Endothelial cell of umbilical vein (primary cell): ENCODE results near the gene OPTC. TPM values are rescaled to one million over a fixed set of nuclear protein-coding genes. Genes with fewer than 3 reads are reported as not detected.
A peak's percentile ranks its signal among the peaks of the same experiment; 100 is the strongest.

Experiments used
- BruUV-seq: library from RNA; stranded (reverse); fragments of 400-500 nt; replicated peaks from 2 replicates; lab custom pipeline; 2021; lab: Mats Ljungman, UMichigan
- CTCF ChIA-PET: fragments of 300-600, 350-600 bp; sonication (Branson Sonifier 250); formaldehyde crosslinking; loops from one replicate; lab custom pipeline; 2021; ENCODE audit warnings: antibody characterized with exemption, inconsistent platforms; lab: Charles Lee
- POLR2A ChIA-PET: fragments of 300-600, 350-600 bp; sonication (Branson Sonifier 250); formaldehyde crosslinking; loops from one replicate; lab custom pipeline; 2021; ENCODE audit warnings: antibody characterized with exemption, inconsistent platforms; lab: Charles Lee
- DNase-seq: peaks from one replicate; pipeline ENCODE4 v3.0.0-alpha.2; 2011; ENCODE audit warnings: low read depth, low spot score
- FAIRE-seq: peaks from 2 replicates; lab custom pipeline; 2011; peaks lifted over from hg19 to GRCh38; lab: Jason Lieb, UNC
- H2AFZ ChIP-seq: 2 replicates; pipeline ENCODE4 v1.6.0; 2012; ENCODE audit warnings: low read depth, low read length, control low read depth, inconsistent platforms
- H3K27ac ChIP-seq: 2 replicates; pipeline ENCODE4 v1.5.1; 2011; ENCODE audit warnings: low read depth, mild to moderate bottlenecking, control low read depth, low read length, moderate library complexity; ENCODE audit not compliant: insufficient read depth
- H3K27me3 ChIP-seq, 2 experiments: 2 replicates each; pipeline versions ENCODE4 v1.6.0 to v1.6.1; 2011; ENCODE audit warnings: low read length in 2 of 2, mixed read lengths in 1 of 2; ENCODE audit not compliant: control insufficient read depth in 2 of 2, insufficient read depth in 2 of 2
- H3K36me3 ChIP-seq, 2 experiments: 2 replicates in 1 of 2; 3 replicates in 1 of 2; pipeline ENCODE4 v1.5.1; 2011; ENCODE audit warnings: low read length in 2 of 2, mild to moderate bottlenecking in 1 of 2, moderate library complexity in 1 of 2; ENCODE audit not compliant: control insufficient read depth in 2 of 2, insufficient read depth in 2 of 2; ENCODE audit errors: extremely low read depth in 1 of 2
- H3K4me1 ChIP-seq: 3 replicates; pipeline ENCODE4 v1.5.1; 2011; ENCODE audit warnings: mild to moderate bottlenecking, low read length; ENCODE audit not compliant: control insufficient read depth, insufficient read depth; ENCODE audit errors: extremely low read depth
- H3K4me2 ChIP-seq: 2 replicates; pipeline ENCODE4 v1.6.1; 2011; ENCODE audit warnings: low read length, control low read depth, mixed read lengths; ENCODE audit not compliant: insufficient read depth
- H3K4me3 ChIP-seq, 3 experiments: fragments of 200-600 bp in 1 of 3; sonication (generic), shearing (Covaris generic) in 1 of 3; replicated peaks in 1 of 3; 2 replicates each; pipeline ENCODE4 v1.5.1; 2011 to 2016; ENCODE audit warnings: control low read depth in 3 of 3, low read length in 3 of 3, mild to moderate bottlenecking in 2 of 3, inconsistent platforms in 1 of 3, low read depth in 1 of 3, moderate library complexity in 1 of 3; ENCODE audit not compliant: insufficient read depth in 1 of 3
- H3K79me2 ChIP-seq: 2 replicates; pipeline ENCODE4 v1.6.0; 2012; ENCODE audit warnings: low read length, inconsistent platforms; ENCODE audit not compliant: control insufficient read depth, insufficient read depth
- H3K9ac ChIP-seq: replicated peaks from 2 replicates; pipeline ENCODE3; 2011; ENCODE audit warnings: low read length, control low read depth; ENCODE audit not compliant: insufficient read depth; ENCODE audit errors: extremely low read depth
- H3K9me1 ChIP-seq: replicated peaks from 3 replicates; pipeline ENCODE4 v1.6.0; 2011; ENCODE audit warnings: mild to moderate bottlenecking, low read length; ENCODE audit not compliant: control insufficient read depth, insufficient read depth; ENCODE audit errors: extremely low read depth
- H3K9me3 ChIP-seq: replicated peaks from 2 replicates; pipeline ENCODE4 v1.5.1; 2012; ENCODE audit warnings: low read length, inconsistent platforms; ENCODE audit not compliant: control insufficient read depth, insufficient read depth
- H4K20me1 ChIP-seq: replicated peaks from 2 replicates; pipeline ENCODE3; 2011; ENCODE audit warnings: mild to moderate bottlenecking, low read length; ENCODE audit not compliant: control insufficient read depth, insufficient read depth; ENCODE audit errors: extremely low read depth
- EZH2 ChIP-seq: IDR thresholded peaks from 2 replicates; pipeline ENCODE4 v1.6.1; 2012; ENCODE audit warnings: borderline replicate concordance, low read depth, mild to moderate bottlenecking, moderate library complexity, low read length, inconsistent platforms; ENCODE audit not compliant: severe bottlenecking
- FOS ChIP-seq: IDR thresholded peaks from 2 replicates; pipeline ENCODE4 v1.6.1; 2011; ENCODE audit warnings: mild to moderate bottlenecking, low read length, moderate library complexity, borderline replicate concordance; ENCODE audit not compliant: insufficient read depth
- GATA2 ChIP-seq: IDR thresholded peaks from 2 replicates; pipeline ENCODE4 v1.7.0; 2011; ENCODE audit warnings: low read depth, mild to moderate bottlenecking, moderate library complexity, mixed read lengths, low read length; ENCODE audit not compliant: insufficient read length, insufficient read depth
- JUN ChIP-seq: IDR thresholded peaks from 2 replicates; pipeline ENCODE4 v1.6.1; 2011; ENCODE audit warnings: borderline replicate concordance, low read depth; ENCODE audit not compliant: insufficient read length, insufficient read depth
- MAX ChIP-seq: IDR thresholded peaks from 2 replicates; pipeline ENCODE4 v1.6.1; 2011; ENCODE audit not compliant: insufficient read depth, insufficient read length
- MYC ChIP-seq: IDR thresholded peaks from one replicate; pipeline ENCODE4 v1.6.1; 2011; ENCODE audit warnings: mild to moderate bottlenecking, low read depth, low read length
- POLR2A ChIP-seq: IDR thresholded peaks from 2 replicates; pipeline ENCODE4 v1.6.1; 2012; ENCODE audit warnings: low read depth, mild to moderate bottlenecking, control low read depth, low read length
- POLR2AphosphoS5 ChIP-seq: IDR thresholded peaks from 2 replicates; pipeline ENCODE4 v1.6.1; 2012; ENCODE audit warnings: low read depth, mild to moderate bottlenecking, control low read depth, low read length, moderate library complexity; ENCODE audit not compliant: insufficient read depth
- dilution Hi-C: fragments of 300-500 bp; cut with MboI; formaldehyde crosslinking; loops from one replicate; pipeline ENCODE4 v1.15.0; 2019; ENCODE audit warnings: low sequenced_read_pairs; ENCODE audit not compliant: extremely low pct_ligation_motif_present
- intact Hi-C: fragments of 100-400 bp; cut with micrococcal nuclease; formaldehyde crosslinking; loops from one replicate; pipeline ENCODE4 v1.10.0; 2022
- polyA plus RNA-seq, 4 experiments: library from polyadenylated mRNA; depleted of rRNA in 3 of 4; stranded (reverse) in 3 of 4; unstranded in 1 of 4; fragments of >200 nt; gene quantifications; 2 replicates each; pipeline versions ENCODE4 v1.2.1 to v1.2.3, GENCODE V29; 2011 to 2012; ENCODE audit warnings: missing spikeins in 1 of 4
- total RNA-seq: library from RNA; stranded (reverse); gene quantifications from 2 replicates; pipeline ENCODE4 v1.2.3, GENCODE V29; 2021
- TF ChIP-seq, protein P1 (sequence below), 2 donors: IDR thresholded peaks; 1 replicate in 1 of 2; 2 replicates in 1 of 2; pipeline ENCODE4 v1.5.1; 2011; ENCODE audit warnings: low read length in 2 of 2, mild to moderate bottlenecking in 2 of 2, moderate library complexity in 2 of 2, control low read depth in 1 of 2, inconsistent platforms in 1 of 2, low read depth in 1 of 2; ENCODE audit not compliant: insufficient read depth in 1 of 2; ENCODE audit errors: extremely low read depth in 1 of 2

OPTC gene
- total and polyA plus RNA-seq, 2 donors (not counting 3 experiments of a cell fraction or from before 2014, with no cell fraction given) = not detected

- ChIA-PET CTCF (interaction anchor here (0.7 to 2.7 kb wide), 7 partner anchors 14 to 213 kb away, joined by 3 to 12 read pairs (median 4); no protein-coding TSS in a partner anchor), POLR2A (no interaction called here)
- Histone ChIP-seq H3K36me3 (no peaks in the 10 kb centered on the region), H3K79me2 (no peaks in the 10 kb centered on the region), H3K9ac (no peak overlapping the region), H3K4me1 (peaks cover 7% of the 10 kb centered on the region), H3K27ac (no peak overlapping the region), H3K4me3 (no peak overlapping the region), H3K9me1 (no peaks in the 10 kb centered on the region), H4K20me1 (no peaks in the 10 kb centered on the region), H3K9me3 (no peaks in the 10 kb centered on the region), H3K4me2 (no peak overlapping the region), H3K27me3 (peaks cover 17 to 23% of the 10 kb centered on the region in 2 experiments), H2AFZ (peak overlapping the region; percentile 66)
- TF ChIP-seq MYC (no peak), POLR2AphosphoS5 (peak; percentile 30), FOS (peak; percentile 39)
- TF ChIP-seq, protein P1, sequence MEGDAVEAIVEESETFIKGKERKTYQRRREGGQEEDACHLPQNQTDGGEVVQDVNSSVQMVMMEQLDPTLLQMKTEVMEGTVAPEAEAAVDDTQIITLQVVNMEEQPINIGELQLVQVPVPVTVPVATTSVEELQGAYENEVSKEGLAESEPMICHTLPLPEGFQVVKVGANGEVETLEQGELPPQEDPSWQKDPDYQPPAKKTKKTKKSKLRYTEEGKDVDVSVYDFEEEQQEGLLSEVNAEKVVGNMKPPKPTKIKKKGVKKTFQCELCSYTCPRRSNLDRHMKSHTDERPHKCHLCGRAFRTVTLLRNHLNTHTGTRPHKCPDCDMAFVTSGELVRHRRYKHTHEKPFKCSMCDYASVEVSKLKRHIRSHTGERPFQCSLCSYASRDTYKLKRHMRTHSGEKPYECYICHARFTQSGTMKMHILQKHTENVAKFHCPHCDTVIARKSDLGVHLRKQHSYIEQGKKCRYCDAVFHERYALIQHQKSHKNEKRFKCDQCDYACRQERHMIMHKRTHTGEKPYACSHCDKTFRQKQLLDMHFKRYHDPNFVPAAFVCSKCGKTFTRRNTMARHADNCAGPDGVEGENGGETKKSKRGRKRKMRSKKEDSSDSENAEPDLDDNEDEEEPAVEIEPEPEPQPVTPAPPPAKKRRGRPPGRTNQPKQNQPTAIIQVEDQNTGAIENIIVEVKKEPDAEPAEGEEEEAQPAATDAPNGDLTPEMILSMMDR (IDR thresholded peaks at IDR 0.05; ENCODE audit: extremely low read depth in 1 of 2, insufficient read depth in 1 of 2, low read depth in 1 of 2, low read length in 2 of 2) = no peak
- FAIRE-seq = peak; percentile 83
- dilution Hi-C loops (no loop called here), intact Hi-C loops (no loop called here)
- BruUV-seq = no TSS peak
- peak; percentile 40 for DNase-seq
These were observed 13.3 kb upstream of the OPTC start for GRCh38 chr1:203480525-203481084.

- H3K4me3 ChIP-seq = no peak overlapping the region
- FAIRE-seq = no peak
These were observed 12.8 kb upstream of the OPTC start for GRCh38 chr1:203481196-203481595.

More at GRCh38 chr1:203481196-203481595, 12.8 kb upstream of the OPTC start:
- H3K9me3 ChIP-seq = no peaks in the 10 kb centered on the region
- H2AFZ ChIP-seq = no peak overlapping the region
- intact Hi-C loops = no loop called here
- POLR2A ChIA-PET = no interaction called here
- TF ChIP-seq MAX (no peak), JUN (no peak), FOS (no peak), GATA2 (no peak), MYC (no peak), EZH2 (no peak), POLR2A (no peak), POLR2AphosphoS5 (no peak)
- TF ChIP-seq, protein P1 (IDR thresholded peaks at IDR 0.05; ENCODE audit: extremely low read depth in 1 of 2, insufficient read depth in 1 of 2, low read depth in 1 of 2, low read length in 2 of 2) = no peak
- CTCF ChIA-PET = interaction anchor here (0.7 to 2.7 kb wide), 7 partner anchors 14 to 214 kb away, joined by 3 to 12 read pairs (median 4); no protein-coding TSS in a partner anchor
- no peaks in the 10 kb centered on the region for H3K9me1 ChIP-seq
- H3K9ac ChIP-seq = no peak overlapping the region
- H3K79me2 ChIP-seq = no peaks in the 10 kb centered on the region
- dilution Hi-C loops = no loop called here
- H4K20me1 ChIP-seq = no peaks in the 10 kb centered on the region
- DNase-seq = no peak
- H3K27me3 ChIP-seq = peaks cover 11 to 17% of the 10 kb centered on the region in 2 experiments
- peaks cover 7% of the 10 kb centered on the region for H3K4me1 ChIP-seq
- H3K27ac ChIP-seq = no peak overlapping the region
- H3K4me2 ChIP-seq = no peak overlapping the region
- no peaks in the 10 kb centered on the region for H3K36me3 ChIP-seq
- no TSS peak for BruUV-seq
